Glutamatergic neuron (in vitro differentiated cells): ENCODE measurements around the gene ARHGAP33. TPM values are rescaled to one million over a fixed set of nuclear protein-coding genes. Genes with fewer than 3 reads are reported as not detected.

Experiments used
- DNase-seq: peaks from one replicate; pipeline ENCODE4 v3.0.0; 2022
- H3K27ac Mint-ChIP-seq: one replicate; pipeline ENCODE4 v1.8.0; 2020; ENCODE audit warnings: mild to moderate bottlenecking, mixed read lengths, inconsistent platforms; ENCODE audit not compliant: unreplicated experiment
- H3K27me3 Mint-ChIP-seq: one replicate; pipeline ENCODE4 v1.8.0; 2020; ENCODE audit warnings: mild to moderate bottlenecking, moderate library complexity, mixed read lengths, inconsistent platforms; ENCODE audit not compliant: unreplicated experiment
- H3K36me3 Mint-ChIP-seq: one replicate; pipeline ENCODE4 v1.8.0; 2020; ENCODE audit warnings: mild to moderate bottlenecking, mixed read lengths, inconsistent platforms; ENCODE audit not compliant: unreplicated experiment
- H3K4me1 Mint-ChIP-seq: one replicate; pipeline ENCODE4 v1.8.0; 2020; ENCODE audit warnings: mild to moderate bottlenecking, low read depth, mixed read lengths, inconsistent platforms; ENCODE audit not compliant: unreplicated experiment
- H3K4me3 Mint-ChIP-seq: one replicate; pipeline ENCODE4 v1.8.0; 2020; ENCODE audit warnings: mild to moderate bottlenecking, mixed read lengths, inconsistent platforms; ENCODE audit not compliant: unreplicated experiment
- H3K9me3 Mint-ChIP-seq: one replicate; pipeline ENCODE4 v1.8.0; 2020; ENCODE audit warnings: mild to moderate bottlenecking, moderate library complexity, mixed read lengths, inconsistent platforms; ENCODE audit not compliant: unreplicated experiment
- CTCF ChIP-seq: fragments of 200-600 bp; sonication (generic); IDR thresholded peaks from one replicate; pipeline ENCODE4 v1.5.0; 2021; ENCODE audit not compliant: partially characterized antibody, unreplicated experiment
- total RNA-seq: library from RNA; stranded (reverse); fragmentation: NEBNext Ultra II Directional; extraction: Animal tissue kit (Norgen Biotek cat#: 25700); gene quantifications from one replicate; pipeline ENCODE4 v1.2.1, GENCODE V29; 2021; ENCODE audit not compliant: unreplicated experiment

Gene ARHGAP33
- total RNA-seq, 1 donor from 2014 or later: 180 TPM

DNA sequence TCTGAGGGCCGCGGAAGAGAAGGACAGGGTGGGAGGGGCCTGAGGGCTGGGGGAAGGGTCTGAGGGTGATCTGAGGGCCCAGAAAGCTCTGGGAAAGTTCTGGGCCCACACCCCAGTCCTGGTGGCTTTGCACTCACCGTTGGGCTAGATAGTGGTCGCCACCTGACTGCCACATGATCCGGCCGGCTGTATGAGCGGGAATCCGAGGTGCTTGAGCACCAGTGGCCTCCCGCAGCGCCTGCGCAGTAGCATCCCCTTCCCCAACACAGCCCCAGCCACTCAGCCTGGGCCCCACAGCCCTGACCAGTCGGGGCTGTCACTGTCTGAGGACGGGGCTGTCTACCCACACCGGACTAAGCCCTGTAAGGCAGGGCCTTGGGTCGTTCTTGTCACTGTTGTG lies 22.3 kb downstream of the ARHGAP33 start:
- DNase-seq: no peak
- Mint-ChIP-seq H3K36me3 (no peaks in the 10 kb centered on the region), H3K4me1 (no peaks in the 10 kb centered on the region), H3K9me3 (no peaks in the 10 kb centered on the region), H3K27me3 (peaks cover 16% of the 10 kb centered on the region), H3K27ac (no peak overlapping the region), H3K4me3 (no peak overlapping the region)
- no peak for TF ChIP-seq CTCF

GRCh38 chr19:35801828-35802227 lies 26.5 kb downstream of the ARHGAP33 start:
- no peaks in the 10 kb centered on the region for H3K4me1 Mint-ChIP-seq
- no peak for TF ChIP-seq CTCF
- H3K27ac Mint-ChIP-seq: no peak overlapping the region
- no peak overlapping the region for H3K4me3 Mint-ChIP-seq
- H3K9me3 Mint-ChIP-seq: peaks cover 2% of the 10 kb centered on the region
- DNase-seq: no peak
- peaks cover 8% of the 10 kb centered on the region for H3K27me3 Mint-ChIP-seq
- H3K36me3 Mint-ChIP-seq: no peaks in the 10 kb centered on the region

GRCh38 chr19:35805526-35806102 lies 30.2 kb downstream of the ARHGAP33 start:
- no peak overlapping the region for H3K27ac Mint-ChIP-seq
- DNase-seq: no peak
- H3K4me1 Mint-ChIP-seq: no peaks in the 10 kb centered on the region
- H3K9me3 Mint-ChIP-seq: peaks cover 2% of the 10 kb centered on the region
- H3K36me3 Mint-ChIP-seq: no peaks in the 10 kb centered on the region
- no peak overlapping the region for H3K4me3 Mint-ChIP-seq
- H3K27me3 Mint-ChIP-seq: no peaks in the 10 kb centered on the region
- TF ChIP-seq CTCF: no peak

DNA sequence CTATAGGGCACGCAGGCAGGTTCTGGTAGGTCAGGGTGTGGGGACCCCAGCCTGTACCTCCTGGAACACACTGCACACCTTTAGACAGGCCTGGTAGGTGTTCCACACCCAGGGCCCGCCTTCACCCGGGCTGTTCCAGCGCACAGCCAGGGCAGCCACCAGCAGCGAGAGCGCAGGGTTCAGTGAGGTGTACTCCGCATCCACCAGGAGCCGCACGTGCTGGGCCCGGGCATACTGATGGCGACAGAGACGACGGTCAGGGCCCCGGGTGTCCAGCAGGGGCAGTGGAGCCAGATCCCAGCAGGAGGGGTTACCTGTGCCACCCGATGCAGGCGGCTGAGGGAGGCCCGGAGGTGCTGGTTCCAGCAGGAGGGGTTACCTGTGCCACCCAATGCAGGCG lies 31.2 kb downstream of the ARHGAP33 start:
- no peaks in the 10 kb centered on the region for H3K4me1 Mint-ChIP-seq
- H3K27ac Mint-ChIP-seq: no peak overlapping the region
- no peaks in the 10 kb centered on the region for H3K27me3 Mint-ChIP-seq
- no peak for TF ChIP-seq CTCF
- no peak overlapping the region for H3K4me3 Mint-ChIP-seq
- no peaks in the 10 kb centered on the region for H3K36me3 Mint-ChIP-seq
- H3K9me3 Mint-ChIP-seq: peaks cover 2% of the 10 kb centered on the region
- no peak for DNase-seq

DNA sequence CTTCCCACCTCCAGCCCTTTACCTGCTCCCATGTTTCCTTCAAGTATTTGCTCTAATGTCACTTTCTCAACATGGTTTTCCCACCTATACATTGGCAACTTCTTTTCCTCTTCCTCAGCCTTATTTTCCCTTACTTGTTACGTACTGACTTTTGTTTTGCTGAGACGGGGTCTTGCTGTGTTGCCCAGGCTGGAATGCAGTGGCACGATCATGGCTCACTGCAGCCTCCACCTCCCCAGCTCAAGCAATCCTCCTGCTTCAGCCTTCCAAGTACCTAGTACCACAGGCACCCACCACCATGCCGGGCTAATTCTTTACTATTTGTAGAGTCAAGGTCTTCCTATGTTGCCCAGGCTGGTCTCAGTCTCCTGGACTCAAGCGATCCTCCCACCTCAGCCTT lies 32.3 kb downstream of the ARHGAP33 start:
- no peaks in the 10 kb centered on the region for H3K4me1 Mint-ChIP-seq
- no peak overlapping the region for H3K27ac Mint-ChIP-seq
- H3K36me3 Mint-ChIP-seq: no peaks in the 10 kb centered on the region
- H3K4me3 Mint-ChIP-seq: no peak overlapping the region
- H3K27me3 Mint-ChIP-seq: no peaks in the 10 kb centered on the region
- TF ChIP-seq CTCF: no peak
- peaks cover 2% of the 10 kb centered on the region for H3K9me3 Mint-ChIP-seq
- DNase-seq: no peak
